Activated naive CD4-positive, alpha-beta T cell treated with anti-CD3 and anti-CD28 coated beads, Interleukin-2, amount 50 U/mL, for 16 hours (primary cell): ENCODE results near the gene DLGAP1.
"Not testable (repeated sequence)": the region's sequence is repeated elsewhere in the genome, so short reads cannot be mapped to it uniquely, and the experiment has no call there.

ENCODE experiments used
- DNase-seq: peaks from one replicate; pipeline ENCODE4 v3.0.0-alpha.2; 2020

The DLGAP1 gene

DNA sequence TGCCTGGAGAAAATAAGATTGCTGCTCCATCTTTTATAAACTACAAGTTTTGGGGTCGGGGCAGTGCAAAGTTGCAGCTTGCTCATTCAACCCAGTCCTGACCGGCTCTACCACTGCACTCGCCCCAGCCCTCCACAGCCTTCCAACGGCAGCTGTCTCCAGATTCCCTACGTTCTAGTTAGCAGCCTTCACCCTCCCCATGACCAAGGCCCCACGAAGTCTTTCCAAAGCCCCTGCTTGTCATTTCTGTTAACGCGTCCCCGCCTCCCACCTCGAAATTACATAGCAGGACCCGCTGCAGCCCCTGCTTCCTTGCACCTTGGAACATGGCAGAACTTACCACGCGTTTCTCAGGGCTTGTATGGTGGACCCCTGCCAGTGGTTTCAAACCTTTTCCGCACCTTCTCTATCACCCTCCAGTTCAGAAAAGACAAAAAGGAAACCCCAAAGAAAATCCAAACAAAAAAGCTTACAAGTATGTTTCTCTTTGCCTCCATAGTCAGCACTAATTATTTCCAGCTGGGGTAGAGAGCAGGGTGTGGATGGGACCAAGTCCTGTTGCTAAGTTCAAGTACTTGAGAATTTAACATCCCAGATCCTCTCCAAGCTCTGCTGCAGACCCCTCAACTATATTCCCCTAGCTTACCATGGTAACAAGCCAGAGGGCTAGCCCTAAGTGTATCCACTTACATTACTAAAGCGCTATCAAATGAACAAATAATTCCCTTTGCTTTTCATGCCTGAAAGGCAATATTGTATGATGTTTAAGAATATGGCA, 843.6 kb downstream of the DLGAP1 start:
- no peak for DNase-seq

DNA sequence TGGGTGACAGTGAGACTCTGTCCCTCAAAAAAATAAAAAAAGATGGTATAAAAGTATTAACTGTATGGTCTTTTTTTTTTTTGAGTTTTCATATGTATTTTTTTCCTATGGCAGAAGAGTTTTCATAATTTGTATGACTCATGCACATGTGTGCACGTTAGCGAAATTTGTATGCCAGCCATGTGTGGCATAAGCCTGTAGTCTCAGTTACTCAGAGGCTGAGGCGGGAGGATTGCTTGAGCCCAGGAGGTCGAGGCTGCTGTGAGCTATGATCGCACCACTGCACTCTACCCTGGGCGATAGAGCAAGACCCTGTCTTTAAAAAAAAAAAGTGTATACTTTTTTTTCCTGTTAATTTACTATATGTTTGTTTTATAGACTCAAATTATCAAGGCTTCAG, 844.3 kb downstream of the DLGAP1 start:
- peak; percentile 32 for DNase-seq

GRCh38 chr18:3610188-3610708, 844.9 kb downstream of the DLGAP1 start:
- no peak for DNase-seq

GRCh38 chr18:3608488-3608887, 846.6 kb downstream of the DLGAP1 start:
- DNase-seq = no peak

GRCh38 chr18:3608099-3608453, 847.0 kb downstream of the DLGAP1 start:
- DNase-seq = not testable (repeated sequence)

- no peak for DNase-seq
Observed at GRCh38 chr18:3607309-3608098, 847.6 kb downstream of the DLGAP1 start.

- not testable (repeated sequence) for DNase-seq
Observed at GRCh38 chr18:3606863-3607262, 848.2 kb downstream of the DLGAP1 start.

DNA sequence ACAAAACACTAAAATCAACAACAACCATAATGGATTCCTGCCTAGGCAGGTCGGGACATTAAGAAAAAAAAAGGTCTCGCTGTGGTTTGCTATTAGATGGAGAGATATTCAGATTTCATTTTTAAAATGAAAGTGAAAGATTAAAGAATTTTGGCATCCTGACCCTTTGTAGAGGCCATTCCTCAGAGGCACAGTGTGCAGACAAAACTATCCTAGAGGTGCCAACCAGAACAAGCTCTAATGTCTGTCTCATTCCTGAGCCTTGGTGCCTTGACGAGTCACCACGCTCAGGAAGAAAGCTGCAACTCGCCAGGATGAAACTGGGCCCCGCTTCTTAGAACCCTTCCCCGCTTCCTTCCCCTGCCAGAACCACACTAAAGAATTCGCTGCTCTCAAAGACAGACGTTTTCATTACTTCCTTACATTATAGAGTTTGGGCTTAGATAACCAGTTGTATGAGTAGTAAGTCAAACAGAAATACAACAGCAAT, 849.1 kb downstream of the DLGAP1 start:
- no peak for DNase-seq

DNA sequence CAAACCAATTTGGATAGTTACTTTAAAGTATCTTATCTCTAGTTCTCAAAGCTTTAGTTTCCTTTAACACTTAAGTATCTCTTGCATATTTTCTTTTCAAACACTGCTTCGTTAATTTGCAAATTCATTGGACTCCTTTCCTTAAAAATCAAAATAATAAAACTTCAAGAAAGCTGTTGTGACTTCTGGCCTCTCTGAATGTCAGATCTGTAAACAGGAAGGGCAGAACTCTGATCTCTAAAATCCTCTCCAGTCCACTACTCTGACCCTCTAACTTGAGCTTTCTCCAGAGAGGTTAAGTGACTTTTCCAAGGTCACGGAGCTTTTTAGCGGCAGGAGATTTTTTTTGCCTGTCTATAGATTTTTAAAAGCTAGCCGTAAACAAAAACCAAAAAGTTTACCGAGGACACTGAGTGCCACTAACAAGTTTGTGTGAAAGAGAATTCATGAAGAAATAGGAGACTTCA, 849.6 kb downstream of the DLGAP1 start:
- no peak for DNase-seq

DNA sequence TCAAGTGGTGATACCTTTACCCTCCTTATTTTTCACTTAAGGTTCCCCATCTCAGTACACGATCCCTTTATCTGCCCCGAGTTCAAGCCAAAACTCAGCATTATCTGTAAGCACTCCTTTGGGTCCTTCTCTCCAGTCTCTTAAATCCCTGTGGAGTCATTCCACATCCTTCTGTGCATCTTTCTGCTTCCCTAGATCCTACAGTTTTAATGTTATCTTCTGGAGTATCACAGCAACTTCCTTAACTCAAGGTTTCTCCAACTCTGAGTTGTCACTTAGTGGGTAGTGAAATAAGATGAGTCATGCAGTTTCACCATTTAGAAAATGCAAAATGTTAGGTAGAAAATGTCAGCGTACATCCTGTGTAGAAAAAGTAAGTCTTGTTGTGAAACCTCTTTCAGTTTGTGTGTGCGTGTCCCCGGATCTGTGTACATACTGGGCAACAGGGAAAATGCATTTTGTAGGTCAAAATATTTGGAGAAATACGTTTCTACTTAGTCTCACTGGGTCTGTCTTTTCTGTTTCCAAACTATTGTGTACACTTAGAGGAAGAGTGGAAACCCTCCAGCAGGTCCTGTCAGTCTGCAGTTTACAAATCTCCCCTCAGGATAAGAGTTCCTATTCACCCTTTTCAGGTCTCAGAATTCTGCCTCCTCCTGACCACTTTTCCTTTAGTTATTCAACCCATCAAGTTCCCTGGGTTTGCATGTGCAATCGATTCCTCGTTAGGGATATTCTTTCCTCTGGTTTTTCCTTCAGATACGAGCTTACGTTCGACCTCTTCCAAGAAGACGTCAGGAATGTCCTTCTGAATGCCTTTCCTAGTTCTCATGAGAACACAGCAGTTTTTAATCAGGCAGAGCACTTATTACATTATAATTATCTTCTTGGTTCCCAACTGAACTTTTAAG, 850.4 kb downstream of the DLGAP1 start:
- peak; percentile 30 for DNase-seq

DNA sequence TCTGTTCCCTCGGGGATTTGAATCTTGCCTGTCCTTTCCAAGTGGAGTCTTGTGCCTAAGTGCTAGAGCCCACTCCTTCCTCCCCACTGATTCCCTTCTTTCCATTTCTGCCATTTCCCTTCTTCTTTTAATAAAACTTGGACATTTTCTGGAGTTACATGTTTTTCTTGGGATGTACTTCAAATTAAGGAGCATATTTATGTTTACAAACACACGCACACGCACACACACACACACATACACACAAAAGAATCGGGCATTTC, 850.9 kb downstream of the DLGAP1 start:
- no peak for DNase-seq

DNA sequence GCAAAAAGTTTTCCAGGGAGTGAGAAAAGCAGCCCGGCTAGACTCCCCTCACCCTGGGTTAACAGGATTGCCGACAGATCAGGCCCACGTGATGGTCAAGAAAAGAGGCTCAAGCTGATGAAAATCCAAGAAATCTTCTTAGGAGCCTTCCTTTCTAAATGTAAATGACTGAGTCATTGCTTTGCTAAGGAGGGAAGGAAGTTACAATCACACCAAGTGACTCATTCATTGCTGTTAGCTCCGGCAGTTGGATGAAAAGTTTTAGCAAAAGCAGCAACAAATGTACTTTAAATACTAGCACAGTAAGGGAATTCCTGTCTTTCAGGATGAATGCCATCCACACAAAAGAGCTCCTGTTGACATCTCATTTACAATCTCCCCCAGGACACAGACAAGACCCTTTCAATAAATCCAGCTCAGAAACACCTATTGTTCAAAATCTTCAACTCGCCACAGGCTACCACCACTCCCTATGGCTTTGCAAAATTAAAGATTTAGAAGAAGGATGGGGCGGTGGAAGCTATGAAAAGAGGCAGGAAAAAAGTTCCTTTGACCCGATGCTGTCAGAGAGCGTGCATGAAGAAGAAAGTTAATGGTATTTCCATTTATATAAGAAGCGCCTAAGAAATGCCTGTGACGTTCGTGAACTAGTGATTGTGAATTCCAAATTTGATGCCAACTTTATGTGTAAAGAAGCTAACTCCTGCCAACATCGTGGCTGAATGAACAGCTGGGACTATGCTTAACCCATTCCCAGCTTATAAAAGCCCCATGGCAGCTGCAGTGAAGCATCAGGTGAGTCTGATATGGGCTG, 851.5 kb downstream of the DLGAP1 start:
- DNase-seq = no peak

- not testable (repeated sequence) for DNase-seq
Observed at GRCh38 chr18:3601106-3601755, 853.9 kb downstream of the DLGAP1 start.

DNA sequence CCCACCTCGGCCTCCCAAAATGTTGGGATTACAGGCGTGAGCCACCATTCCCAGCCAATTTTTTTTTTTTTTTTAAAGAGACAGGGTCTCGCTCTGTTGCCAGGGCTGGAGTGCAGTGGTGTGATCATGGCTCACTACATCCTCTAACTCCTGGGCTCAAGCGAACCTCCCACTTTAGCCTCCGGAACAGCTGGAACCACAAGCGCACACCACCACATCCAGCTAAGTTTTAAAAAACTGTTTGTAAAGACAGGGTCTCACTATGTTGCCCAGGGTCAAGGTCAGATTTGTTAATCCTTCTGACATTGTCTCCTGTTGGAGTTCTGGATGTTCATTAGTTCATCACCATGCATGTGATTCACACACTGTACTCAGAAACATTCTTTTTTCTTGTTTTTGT, 855.2 kb downstream of the DLGAP1 start:
- no peak for DNase-seq

DNA sequence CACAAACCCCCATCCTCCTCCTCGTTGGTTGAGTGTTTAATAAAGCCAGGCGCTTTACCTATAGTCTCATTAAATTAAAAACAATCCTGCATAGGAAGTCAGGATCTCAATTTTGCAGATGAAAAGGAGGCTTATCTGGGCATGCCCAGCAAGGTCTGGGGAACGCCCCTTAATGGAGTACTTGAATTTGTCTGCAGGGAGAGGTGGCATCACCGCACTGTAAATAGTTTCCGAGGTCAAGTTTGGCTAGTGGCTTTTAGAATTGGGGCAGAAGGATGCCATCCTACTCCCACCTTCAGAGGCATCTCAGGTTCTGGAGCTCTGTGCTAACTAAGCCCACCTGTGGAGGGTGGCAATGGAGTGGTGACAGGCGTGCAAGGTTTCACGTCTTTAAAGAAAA, 855.9 kb downstream of the DLGAP1 start:
- DNase-seq = no peak

DNA sequence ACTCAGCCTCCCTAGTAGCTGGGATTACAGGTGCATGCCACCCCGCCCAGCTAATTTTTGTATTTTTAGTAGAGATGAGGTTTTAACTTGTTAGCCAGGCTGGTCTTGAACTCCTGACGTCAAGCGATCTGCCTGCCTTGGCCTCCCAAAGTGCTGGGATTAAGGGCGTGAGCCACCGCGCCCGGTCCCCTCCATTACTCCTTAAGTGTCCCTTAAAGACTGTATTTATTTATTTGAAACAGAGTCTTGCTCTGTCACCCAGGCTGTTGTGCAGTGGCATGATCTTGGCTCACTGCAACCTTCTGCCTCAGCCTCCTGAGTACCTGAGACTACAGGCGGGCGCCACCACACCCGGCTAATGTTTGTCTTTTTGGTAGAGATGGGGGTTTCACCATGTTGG, 856.5 kb downstream of the DLGAP1 start:
- no peak for DNase-seq

GRCh38 chr18:3597409-3598357, 857.4 kb downstream of the DLGAP1 start:
- no peak for DNase-seq

GRCh38 chr18:3596637-3597384, 858.3 kb downstream of the DLGAP1 start:
- peak; percentile 28 for DNase-seq

DNA sequence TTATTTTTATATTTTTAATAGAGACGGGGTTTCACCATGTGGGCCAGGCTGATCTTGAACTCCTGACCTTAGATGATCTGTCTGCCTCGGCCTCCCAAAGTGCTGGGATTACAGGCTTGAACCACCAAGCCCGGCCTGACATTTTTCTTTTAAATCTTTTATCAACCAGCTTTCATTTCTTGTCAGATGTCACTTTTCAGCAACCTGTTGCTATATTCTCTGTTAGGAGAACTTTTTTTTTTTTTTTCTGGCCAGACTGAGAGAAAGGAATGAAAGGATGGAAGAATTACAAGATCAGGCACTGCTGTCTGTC, 858.8 kb downstream of the DLGAP1 start:
- DNase-seq = no peak
